SH-SY5Y (cell line): ENCODE data around the gene RTN4.

Source experiments
- GATA2 ChIP-seq: IDR thresholded peaks from 2 replicates; pipeline ENCODE4 v1.6.1; 2011; ENCODE audit warnings: mild to moderate bottlenecking, low read depth, low read length
- GATA3 ChIP-seq: IDR thresholded peaks from 2 replicates; pipeline ENCODE4 v1.6.1; 2011; ENCODE audit warnings: low read depth, mild to moderate bottlenecking, low read length, moderate library complexity

RTN4 gene

GRCh38 chr2:54964271-54964670 lies 86.0 kb downstream of the RTN4 start:
- no peak for TF ChIP-seq GATA3

GRCh38 chr2:54963476-54963875 lies 86.8 kb downstream of the RTN4 start:
- no peak for TF ChIP-seq GATA2
- no peak for TF ChIP-seq GATA3

- no peak for TF ChIP-seq GATA3
- TF ChIP-seq GATA2, result no peak
Measured at GRCh38 chr2:54962935-54963440, 87.3 kb downstream of the RTN4 start.

GRCh38 chr2:54962511-54962910 lies 87.7 kb downstream of the RTN4 start:
- TF ChIP-seq GATA2, result no peak
- no peak for TF ChIP-seq GATA3

GRCh38 chr2:54960164-54960563 lies 90.1 kb downstream of the RTN4 start:
- TF ChIP-seq GATA2 (no peak), GATA3 (no peak)

GRCh38 chr2:54958717-54959371 lies 91.4 kb downstream of the RTN4 start:
- TF ChIP-seq GATA3, result no peak
- TF ChIP-seq GATA2, result no peak

- TF ChIP-seq GATA2, result no peak
- no peak for TF ChIP-seq GATA3
Measured at GRCh38 chr2:54957321-54957999, 92.8 kb downstream of the RTN4 start.

- TF ChIP-seq GATA3 (no peak), GATA2 (no peak)
Measured at GRCh38 chr2:54956111-54956627, 94.1 kb downstream of the RTN4 start.

- no peak for TF ChIP-seq GATA2
- TF ChIP-seq GATA3, result no peak
Measured at GRCh38 chr2:54955358-54956110, 94.7 kb downstream of the RTN4 start.

- TF ChIP-seq GATA3 (no peak), GATA2 (peak; percentile 36; the same call in 1 of the 2 replicates)
Measured at GRCh38 chr2:54954705-54955357, 95.4 kb downstream of the RTN4 start.

GRCh38 chr2:54954158-54954557 lies 96.1 kb downstream of the RTN4 start:
- no peak for TF ChIP-seq GATA3
- no peak for TF ChIP-seq GATA2

GRCh38 chr2:54952978-54953456 lies 97.2 kb downstream of the RTN4 start:
- no peak for TF ChIP-seq GATA3
- TF ChIP-seq GATA2, result no peak

- TF ChIP-seq GATA2, result no peak
- no peak for TF ChIP-seq GATA3
Measured at GRCh38 chr2:54952425-54952824, 97.8 kb downstream of the RTN4 start.

GRCh38 chr2:54950811-54951210 lies 99.4 kb downstream of the RTN4 start:
- TF ChIP-seq GATA3 (no peak), GATA2 (no peak)
